Mesenchymal stem cell (in vitro differentiated cells and primary cell): ENCODE results near the gene PARP12.
A peak's percentile ranks its signal among the peaks of the same experiment; 100 is the strongest.

ENCODE experiments used
- DNase-seq: peaks from one replicate; pipeline ENCODE4 v3.0.0-alpha.2; 2013
- H2AFZ ChIP-seq: one replicate; pipeline ENCODE4 v1.6.1; 2013; ENCODE audit warnings: low read depth, mild to moderate bottlenecking, control low read depth, inconsistent platforms, low read length, moderate library complexity
- H2AK5ac ChIP-seq: 2 replicates; pipeline ENCODE4 v1.6.1; 2013; ENCODE audit warnings: low read length, moderate library complexity, mild to moderate bottlenecking, inconsistent platforms; ENCODE audit not compliant: severe bottlenecking
- H2BK120ac ChIP-seq: one replicate; pipeline ENCODE4 v1.6.1; 2013; ENCODE audit warnings: low read depth, mild to moderate bottlenecking, inconsistent platforms, low read length, moderate library complexity
- H2BK12ac ChIP-seq, 2 experiments: one replicate each; pipeline ENCODE4 v1.6.1; 2013; ENCODE audit warnings: inconsistent platforms in 2 of 2, low read length in 2 of 2, mild to moderate bottlenecking in 2 of 2, moderate library complexity in 2 of 2, control low read depth in 1 of 2
- H2BK15ac ChIP-seq: one replicate; pipeline ENCODE4 v1.6.1; 2013; ENCODE audit warnings: mild to moderate bottlenecking, low read depth, inconsistent platforms; ENCODE audit not compliant: poor library complexity, severe bottlenecking
- H2BK5ac ChIP-seq: 2 replicates; pipeline ENCODE4 v1.6.1; 2013; ENCODE audit warnings: low read depth, mild to moderate bottlenecking, low read length, control low read depth, inconsistent platforms; ENCODE audit not compliant: poor library complexity, severe bottlenecking
- H3K14ac ChIP-seq, 2 experiments: one replicate each; pipeline ENCODE4 v1.6.1; 2013; ENCODE audit warnings: inconsistent platforms in 2 of 2, low read length in 2 of 2, control low read depth in 1 of 2, mild to moderate bottlenecking in 1 of 2, moderate library complexity in 1 of 2
- H3K18ac ChIP-seq, 2 experiments: one replicate each; pipeline ENCODE4 v1.6.1; 2013; ENCODE audit warnings: inconsistent platforms in 2 of 2, low read length in 2 of 2, control low read depth in 1 of 2, low read depth in 1 of 2, mild to moderate bottlenecking in 1 of 2
- H3K23ac ChIP-seq, 2 experiments: one replicate each; pipeline ENCODE4 v1.6.1; 2013; ENCODE audit warnings: inconsistent platforms in 2 of 2, low read length in 2 of 2, mild to moderate bottlenecking in 2 of 2, moderate library complexity in 2 of 2, control low read depth in 1 of 2
- H3K27ac ChIP-seq: 2 replicates; pipeline ENCODE4 v1.5.1; 2013; ENCODE audit warnings: mild to moderate bottlenecking, moderate library complexity, low read length, control low read depth, inconsistent platforms; ENCODE audit not compliant: poor library complexity, severe bottlenecking
- H3K27me3 ChIP-seq, 2 experiments: 2 replicates each; pipeline versions ENCODE4 v1.6.1 to v1.7.0; 2013; ENCODE audit warnings: low read length in 2 of 2, mild to moderate bottlenecking in 2 of 2, moderate library complexity in 2 of 2, control low read depth in 1 of 2, inconsistent platforms in 1 of 2; ENCODE audit not compliant: control insufficient read depth in 1 of 2, insufficient read depth in 1 of 2
- H3K36me3 ChIP-seq, 2 experiments: 2 replicates each; pipeline versions ENCODE4 v1.6.1 to v1.7.0; 2013; ENCODE audit warnings: low read length in 2 of 2, control low read depth in 1 of 2, inconsistent platforms in 1 of 2, low read depth in 1 of 2, mild to moderate bottlenecking in 1 of 2; ENCODE audit not compliant: insufficient read depth in 2 of 2, control insufficient read depth in 1 of 2
- H3K4ac ChIP-seq, 2 experiments: one replicate each; pipeline ENCODE4 v1.6.1; 2013; ENCODE audit warnings: inconsistent platforms in 2 of 2, low read length in 2 of 2, mild to moderate bottlenecking in 2 of 2, moderate library complexity in 2 of 2, control low read depth in 1 of 2, low read depth in 1 of 2
- H3K4me1 ChIP-seq: 2 replicates; pipeline ENCODE4 v1.6.1; 2013; ENCODE audit warnings: low read depth, low read length, control low read depth; ENCODE audit not compliant: control insufficient read depth, insufficient read depth
- H3K4me2 ChIP-seq: 2 replicates; pipeline ENCODE4 v1.6.1; 2013; ENCODE audit warnings: low read length, mild to moderate bottlenecking, inconsistent platforms; ENCODE audit not compliant: poor library complexity, severe bottlenecking
- H3K4me3 ChIP-seq, 2 experiments: 2 replicates each; pipeline versions ENCODE4 v1.5.1 to v1.7.0; 2013; ENCODE audit warnings: low read length in 2 of 2, mild to moderate bottlenecking in 2 of 2, control low read depth in 1 of 2, low read depth in 1 of 2; ENCODE audit not compliant: insufficient read depth in 1 of 2
- H3K79me1 ChIP-seq: replicated peaks from 2 replicates; pipeline ENCODE4 v1.6.1; 2013; ENCODE audit warnings: mild to moderate bottlenecking, control low read depth, low read length, inconsistent platforms; ENCODE audit not compliant: poor library complexity, severe bottlenecking
- H3K9ac ChIP-seq: 2 replicates; pipeline ENCODE4 v1.7.0; 2013; ENCODE audit warnings: mild to moderate bottlenecking, low read length, moderate library complexity
- H3K9me3 ChIP-seq: 2 replicates; pipeline ENCODE4 v1.7.0; 2013; ENCODE audit warnings: mild to moderate bottlenecking, low read length; ENCODE audit not compliant: control insufficient read depth
- H4K8ac ChIP-seq: one replicate; pipeline ENCODE4 v1.6.1; 2013; ENCODE audit warnings: inconsistent platforms, mild to moderate bottlenecking, low read length, moderate library complexity
- H4K91ac ChIP-seq: one replicate; pipeline ENCODE4 v1.6.1; 2013; ENCODE audit warnings: mild to moderate bottlenecking, low read length, inconsistent platforms
- WGBS: methylation state at CpG from one replicate; pipeline ENCODE4 v1.1.7; 2013; ENCODE audit warnings: mixed read lengths; 5-methylcytosine and 5-hydroxymethylcytosine counted together

The PARP12 gene

GRCh38 chr7:140048138-140048537 is 14.6 kb downstream of the PARP12 start:
- Histone ChIP-seq H2BK120ac (no peak overlapping the region), H3K27me3 (no peaks in the 10 kb centered on the region), H3K4me1 (peaks cover 4% of the 10 kb centered on the region), H2BK15ac (no peak overlapping the region), H3K18ac (no peak overlapping the region), H3K79me1 (peaks cover 11% of the 10 kb centered on the region), H3K23ac (no peak overlapping the region), H3K4ac (no peak overlapping the region), H3K4me2 (no peak overlapping the region), H4K8ac (no peak overlapping the region), H3K4me3 (no peak overlapping the region), H3K9ac (no peak overlapping the region), H2AK5ac (no peak overlapping the region), H3K27ac (no peak overlapping the region), H2BK5ac (no peak overlapping the region), H2BK12ac (no peak overlapping the region), H3K36me3 (peaks cover 0 to 34% of the 10 kb centered on the region in 2 experiments), H2AFZ (no peak overlapping the region), H4K91ac (peak overlapping the region; percentile 0), H3K14ac (no peak overlapping the region), H3K9me3 (no peaks in the 10 kb centered on the region)
- 100% methylated on average over 2 of the region's 4 CpGs for WGBS
- DNase-seq: no peak

GRCh38 chr7:140047197-140047596 is 15.6 kb downstream of the PARP12 start:
- Histone ChIP-seq H3K4me1 (peaks cover 6% of the 10 kb centered on the region), H3K27me3 (no peaks in the 10 kb centered on the region), H2BK5ac (no peak overlapping the region), H3K9me3 (no peaks in the 10 kb centered on the region), H4K91ac (no peak overlapping the region), H3K4me2 (no peak overlapping the region), H2BK120ac (no peak overlapping the region), H3K23ac (no peak overlapping the region), H2BK12ac (no peak overlapping the region), H4K8ac (no peak overlapping the region), H3K4ac (no peak overlapping the region), H3K79me1 (peaks cover 11% of the 10 kb centered on the region), H3K27ac (no peak overlapping the region), H3K36me3 (peaks cover 0 to 31% of the 10 kb centered on the region in 2 experiments), H3K9ac (no peak overlapping the region), H2AFZ (no peak overlapping the region), H3K14ac (no peak overlapping the region), H3K4me3 (no peak overlapping the region), H2BK15ac (no peak overlapping the region), H2AK5ac (no peak overlapping the region), H3K18ac (no peak overlapping the region)
- no peak for DNase-seq
- WGBS: 94% methylated on average over 3 of the region's 3 CpGs

- Histone ChIP-seq H3K23ac (no peak overlapping the region), H2BK5ac (no peak overlapping the region), H3K4me1 (peaks cover 7% of the 10 kb centered on the region), H2BK15ac (no peak overlapping the region), H3K79me1 (peaks cover 11% of the 10 kb centered on the region), H4K91ac (no peak overlapping the region), H3K36me3 (peaks cover 0 to 36% of the 10 kb centered on the region in 2 experiments), H3K14ac (no peak overlapping the region), H3K9ac (no peak overlapping the region), H3K4ac (no peak overlapping the region), H2AFZ (no peak overlapping the region), H4K8ac (no peak overlapping the region), H3K9me3 (no peaks in the 10 kb centered on the region), H3K4me2 (no peak overlapping the region), H3K27me3 (no peaks in the 10 kb centered on the region), H2AK5ac (no peak overlapping the region), H3K4me3 (no peak overlapping the region), H3K18ac (no peak overlapping the region), H3K27ac (no peak overlapping the region), H2BK120ac (no peak overlapping the region), H2BK12ac (no peak overlapping the region)
- 86% methylated on average over 6 of the region's 6 CpGs for WGBS
- no peak for DNase-seq
Observed at GRCh38 chr7:140045697-140046096, 17.1 kb downstream of the PARP12 start.

DNA sequence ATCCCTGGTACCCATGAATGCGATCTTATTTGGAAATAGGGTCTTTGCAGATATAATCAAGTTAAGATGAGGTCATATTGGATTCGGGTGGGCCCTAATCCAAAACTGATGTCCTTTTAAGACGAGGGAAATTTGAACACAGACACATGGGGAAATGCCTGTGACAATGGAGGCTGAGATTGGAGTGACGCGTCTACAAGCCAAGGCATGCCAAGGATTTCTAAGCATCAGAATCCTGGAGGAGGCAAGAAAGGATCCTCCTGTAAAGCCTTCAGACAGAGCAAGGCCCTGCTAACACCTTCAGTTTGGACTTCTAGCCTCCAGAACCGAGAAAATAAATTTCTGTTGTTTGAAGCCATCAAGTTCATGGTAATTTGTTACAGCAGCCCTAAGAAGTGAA is 18.5 kb downstream of the PARP12 start:
- 95% methylated on average over 6 of the region's 6 CpGs for WGBS
- Histone ChIP-seq H4K91ac (no peak overlapping the region), H3K27ac (no peak overlapping the region), H3K9ac (no peak overlapping the region), H2BK12ac (no peak overlapping the region), H3K27me3 (no peaks in the 10 kb centered on the region), H3K4me3 (no peak overlapping the region), H3K14ac (no peak overlapping the region), H2AFZ (no peak overlapping the region), H3K9me3 (no peaks in the 10 kb centered on the region), H3K4ac (no peak overlapping the region), H3K79me1 (peaks cover 11% of the 10 kb centered on the region), H3K23ac (no peak overlapping the region), H3K4me1 (peaks cover 5% of the 10 kb centered on the region), H4K8ac (no peak overlapping the region), H2BK120ac (no peak overlapping the region), H3K36me3 (peaks cover 5 to 50% of the 10 kb centered on the region in 2 experiments), H2AK5ac (no peak overlapping the region), H2BK15ac (no peak overlapping the region), H3K18ac (no peak overlapping the region), H2BK5ac (no peak overlapping the region), H3K4me2 (no peak overlapping the region)
- no peak for DNase-seq
